Heart left ventricle (tissue), 16 donors: ENCODE results near the gene SCYGR4. TPM values are rescaled to one million over a fixed set of nuclear protein-coding genes. Genes with fewer than 3 reads are reported as not detected.

Experiments
- ATAC-seq, 4 donors: fragments of 200-7000 bp; cut with Tn5 transposase; one replicate each; pipeline ENCODE4 v1.9.1; 2020 to 2022; ENCODE audit warnings: moderate library complexity in 4 of 4, mild to moderate bottlenecking in 3 of 4, moderate number of reproducible peaks in 1 of 4
- DNase-seq, 5 donors: peaks; one replicate each; pipeline ENCODE4 v3.0.0-alpha.2; 2020
- H3K27ac ChIP-seq, 12 donors: fragments of 200-600 bp; sonication (generic) in 4 of 12; one replicate each; pipeline versions ENCODE4 v1.5.0 to v1.8.0; 2016 to 2022; ENCODE audit warnings: mild to moderate bottlenecking in 2 of 12
- H3K27me3 ChIP-seq, 9 donors: fragments of 200-600 bp; sonication (generic) in 2 of 9; one replicate each; pipeline versions ENCODE4 v1.5.1 to v1.8.0; 2016 to 2022; ENCODE audit warnings: mild to moderate bottlenecking in 3 of 9
- H3K36me3 ChIP-seq, 9 donors: fragments of 200-600 bp; sonication (generic) in 2 of 9; one replicate each; pipeline versions ENCODE4 v1.5.0 to v1.8.0; 2018 to 2022; ENCODE audit warnings: mild to moderate bottlenecking in 2 of 9
- H3K4me1 ChIP-seq, 12 donors: fragments of 200-600 bp; sonication (generic) in 4 of 12; one replicate each; pipeline versions ENCODE4 v1.5.0 to v1.8.0; 2016 to 2022; ENCODE audit warnings: mild to moderate bottlenecking in 3 of 12
- H3K4me3 ChIP-seq, 12 donors: fragments of 200-600 bp; sonication (generic) in 4 of 12; one replicate each; pipeline versions ENCODE4 v1.5.0 to v1.8.0; 2017 to 2022; ENCODE audit warnings: mild to moderate bottlenecking in 9 of 12, moderate library complexity in 4 of 12
- H3K9me3 ChIP-seq, 12 donors: fragments of 200-600 bp; sonication (generic) in 4 of 12; one replicate each; pipeline versions ENCODE4 v1.5.0 to v1.8.0; 2016 to 2022; ENCODE audit warnings: mild to moderate bottlenecking in 1 of 12
- POLR2A ChIP-seq, 2 donors: fragments of 450-650 bp; IDR thresholded peaks; one replicate each; pipeline ENCODE4 v1.6.1; 2017; ENCODE audit warnings: antibody characterized with exemption in 2 of 2, mild to moderate bottlenecking in 2 of 2, moderate library complexity in 2 of 2
- WGBS, 4 donors: extraction: QIAGEN DNeasy Blood & Tissue Kit in 2 of 4; methylation state at CpG; one replicate each; pipeline versions ENCODE4 v1.1.5 to v1.1.7; 2013 to 2018; 5-methylcytosine and 5-hydroxymethylcytosine counted together
- intact Hi-C, 10 donors: fragments of 100-400 bp; cut with DNase I; formaldehyde crosslinking; loops; one replicate each; pipeline versions ENCODE4 v1.11.1 to v1.14.2; 2022
- polyA plus RNA-seq, 2 donors: library from polyadenylated mRNA; stranded (reverse); fragments of 200-250 nt; gene quantifications; one replicate each; pipeline ENCODE4 v1.2.3, GENCODE V29; 2013
- total RNA-seq, 9 donors: library from RNA; depleted of rRNA in 2 of 9; stranded (reverse); fragments of >200 nt in 2 of 9; fragmentation: NEBNext Ultra II Directional in 3 of 9; extraction: Animal tissue kit (Norgen Biotek cat#: 25700) in 3 of 9; gene quantifications; one replicate each; pipeline versions ENCODE4 v1.1.0 to v1.2.4, GENCODE V29; 2016 to 2023
- TF ChIP-seq, protein P1 (sequence below), 12 donors: fragments of 200-600 bp; sonication (generic) in 4 of 12; IDR thresholded peaks; one replicate each; pipeline versions ENCODE4 v1.5.0 to v1.8.0; 2018 to 2022; ENCODE audit warnings: antibody characterized with exemption in 12 of 12, mild to moderate bottlenecking in 5 of 12
- donor health status: ischemic (EF 13 %, LVEDD 7.1; RV severe dilation, severe dysfunction).
- donor health status: healthy with polysubstance abuse.
- donor health status: DM: no; HTN: yes; CAD: no.
- donor health status: DM: no; HTN: no; CAD: no.
- donor health status: ischemic (EF 25% LVEDD 6.9; RV normal size, moderate dysfunction).
- donor health status: ischemic (EF 25% LVEDD 5.7; RV mildly dilated, moderate dysfunction).
- donor health status: healthy.
- donor health status: DM: yes; HTN: yes; CAD: no.
- donor health status: ischemic (EF 35%, LVEDD 5.7; RV mildly dilated, moderate dysfunction).
- donor health status: nonischemic (EF 11% LVEDD 7.7; RV severe dilation, severe dysfunction).
- donor health status: DM: yes; HTN: yes; CAD: no.
- donor health status: PGD.
- donor health status: ischemic (EF 29% LVEDD 5.4; RV normal size, mild dysfunction).
- donor health status: nonischemic (EF 23%, LVEDD 6.1; RV moderate dilation, normal function).

Gene SCYGR4
- total and polyA plus RNA-seq, 11 donors: not detected

- no peaks in the 10 kb centered on the region for H3K4me1 ChIP-seq
- peaks cover 0 to 8% (median 3%) of the 10 kb centered on the region in 9 donors for H3K27me3 ChIP-seq
- DNase-seq (no peak), ATAC-seq (no peak)
- no peaks in the 10 kb centered on the region for H3K9me3 ChIP-seq
- H3K27ac ChIP-seq: no peak overlapping the region
- 81 to 90% (median 86%) methylated on average over 4 of the region's 4 CpGs for WGBS, 4 donors
- intact Hi-C loops: no loop called here
- no peaks in the 10 kb centered on the region for H3K36me3 ChIP-seq
- no peak overlapping the region for H3K4me3 ChIP-seq
- TF ChIP-seq, protein P1, sequence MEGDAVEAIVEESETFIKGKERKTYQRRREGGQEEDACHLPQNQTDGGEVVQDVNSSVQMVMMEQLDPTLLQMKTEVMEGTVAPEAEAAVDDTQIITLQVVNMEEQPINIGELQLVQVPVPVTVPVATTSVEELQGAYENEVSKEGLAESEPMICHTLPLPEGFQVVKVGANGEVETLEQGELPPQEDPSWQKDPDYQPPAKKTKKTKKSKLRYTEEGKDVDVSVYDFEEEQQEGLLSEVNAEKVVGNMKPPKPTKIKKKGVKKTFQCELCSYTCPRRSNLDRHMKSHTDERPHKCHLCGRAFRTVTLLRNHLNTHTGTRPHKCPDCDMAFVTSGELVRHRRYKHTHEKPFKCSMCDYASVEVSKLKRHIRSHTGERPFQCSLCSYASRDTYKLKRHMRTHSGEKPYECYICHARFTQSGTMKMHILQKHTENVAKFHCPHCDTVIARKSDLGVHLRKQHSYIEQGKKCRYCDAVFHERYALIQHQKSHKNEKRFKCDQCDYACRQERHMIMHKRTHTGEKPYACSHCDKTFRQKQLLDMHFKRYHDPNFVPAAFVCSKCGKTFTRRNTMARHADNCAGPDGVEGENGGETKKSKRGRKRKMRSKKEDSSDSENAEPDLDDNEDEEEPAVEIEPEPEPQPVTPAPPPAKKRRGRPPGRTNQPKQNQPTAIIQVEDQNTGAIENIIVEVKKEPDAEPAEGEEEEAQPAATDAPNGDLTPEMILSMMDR (IDR thresholded peaks at IDR 0.05): no peak
- TF ChIP-seq POLR2A (IDR thresholded peaks at IDR 0.05): no peak
These were observed 3.1 kb upstream of the SCYGR4 start for GRCh38 chr2:227614246-227614645.

DNA sequence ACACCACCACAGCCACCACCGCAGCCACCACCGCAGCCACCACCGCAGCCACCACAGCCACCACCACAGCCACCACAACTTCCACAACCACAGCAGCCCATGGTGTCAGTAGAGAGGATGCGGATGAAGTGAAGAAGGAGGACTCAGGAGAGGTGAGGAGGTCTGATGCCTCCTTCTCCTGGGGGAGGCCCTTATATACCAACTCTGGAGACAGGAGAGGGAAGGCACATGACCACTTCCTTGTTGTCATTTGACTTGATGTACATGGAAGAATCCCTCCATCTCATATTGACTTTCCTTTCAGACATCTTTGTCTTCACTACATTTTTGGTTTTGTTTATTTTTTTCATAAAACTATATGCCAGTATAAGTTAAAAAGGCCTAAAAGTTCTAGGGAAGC, 2.6 kb upstream of the SCYGR4 start, which contains the start of gene SCYGR3:
Gene SCYGR3 (minus strand): TSS at position 101 of the 400 bp plus-strand sequence. CDS start 0 bp downstream, at position 101.
- ATAC-seq (no peak), DNase-seq (no peak)
- H3K36me3 ChIP-seq: no peaks in the 10 kb centered on the region
- H3K27ac ChIP-seq: no peak within 1 kb of the TSS
- intact Hi-C loops: no loop called here
- TF ChIP-seq POLR2A (IDR thresholded peaks at IDR 0.05): no peak
- TF ChIP-seq, protein P1 (IDR thresholded peaks at IDR 0.05): no peak
- peaks cover 0 to 8% (median 3%) of the 10 kb centered on the region in 9 donors for H3K27me3 ChIP-seq
- H3K4me1 ChIP-seq: no peaks in the 10 kb centered on the region
- H3K4me3 ChIP-seq: no peak within 1 kb of the TSS
- H3K9me3 ChIP-seq: no peaks in the 10 kb centered on the region
- WGBS, 4 donors: 96 to 99% (median 98%) methylated on average over 4 of the region's 4 CpGs

DNA sequence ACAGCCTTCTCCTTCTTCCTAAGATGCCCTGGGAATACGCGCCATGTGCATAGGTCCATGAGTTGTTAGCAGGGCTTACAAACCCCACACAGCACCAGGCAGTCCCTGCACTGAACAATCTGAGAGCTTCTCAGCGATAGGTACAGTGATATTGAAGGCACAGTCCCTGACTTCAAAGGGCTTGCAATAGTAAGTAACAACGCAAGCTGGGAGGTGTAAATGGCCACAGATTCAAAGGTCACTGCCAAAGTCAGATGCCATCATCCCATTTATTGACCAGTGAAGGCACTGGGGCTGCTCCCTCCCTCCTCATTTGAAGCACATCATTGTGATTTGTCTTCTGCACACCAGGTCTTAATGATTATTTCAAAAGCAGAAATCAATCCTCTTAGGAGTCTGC, 2.1 kb upstream of the SCYGR4 start:
- intact Hi-C loops: no loop called here
- peaks cover 0 to 8% (median 3%) of the 10 kb centered on the region in 9 donors for H3K27me3 ChIP-seq
- no peak for TF ChIP-seq POLR2A (IDR thresholded peaks at IDR 0.05)
- TF ChIP-seq, protein P1 (IDR thresholded peaks at IDR 0.05): no peak
- ATAC-seq (no peak), DNase-seq (no peak)
- H3K9me3 ChIP-seq: no peaks in the 10 kb centered on the region
- H3K27ac ChIP-seq: no peak overlapping the region
- H3K4me3 ChIP-seq: no peak overlapping the region
- 81 to 91% (median 89%) methylated on average over 4 of the region's 4 CpGs for WGBS, 4 donors
- H3K36me3 ChIP-seq: no peaks in the 10 kb centered on the region
- no peaks in the 10 kb centered on the region for H3K4me1 ChIP-seq

DNA sequence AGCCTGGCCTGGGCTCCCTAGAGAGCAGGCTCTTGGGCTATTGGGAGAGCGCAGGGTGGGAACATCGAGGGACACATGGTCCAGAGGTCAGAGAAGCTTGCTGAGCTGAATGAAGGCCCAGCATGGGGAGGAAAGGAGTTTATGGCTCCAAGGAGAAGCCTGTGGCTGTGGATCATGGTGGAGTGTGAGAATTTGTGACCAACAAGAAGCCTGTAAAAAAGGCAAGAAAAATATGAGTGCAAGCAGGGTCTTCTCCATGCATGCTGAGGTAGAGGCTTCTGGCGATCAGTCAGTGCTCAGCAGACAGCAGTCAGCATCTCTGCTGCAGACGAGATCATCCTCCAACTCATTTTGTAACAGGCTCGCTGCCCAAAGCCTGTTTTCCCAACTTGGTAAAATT, 1.4 kb upstream of the SCYGR4 start:
- no peaks in the 10 kb centered on the region for H3K4me1 ChIP-seq
- H3K4me3 ChIP-seq: no peak overlapping the region
- H3K27me3 ChIP-seq: peaks cover 0 to 8% (median 3%) of the 10 kb centered on the region in 9 donors
- no peak overlapping the region for H3K27ac ChIP-seq
- H3K36me3 ChIP-seq: no peaks in the 10 kb centered on the region
- ATAC-seq: no peak
- no peaks in the 10 kb centered on the region for H3K9me3 ChIP-seq
- WGBS, 4 donors: 40 to 68% (median 61%) methylated on average over 5 of the region's 5 CpGs
- intact Hi-C loops: no loop called here
- DNase-seq: no peak
- TF ChIP-seq, protein P1 (IDR thresholded peaks at IDR 0.05): no peak
- TF ChIP-seq POLR2A (IDR thresholded peaks at IDR 0.05): no peak
